Esophagus squamous epithelium (tissue), 5 donors: Measurements from ENCODE around the gene MARCHF5. TPM values are rescaled to one million over a fixed set of nuclear protein-coding genes. Genes with fewer than 3 reads are reported as not detected.
A peak's percentile ranks its signal among the peaks of the same experiment; 100 is the strongest.
"Not testable (repeated sequence)": the region's sequence is repeated elsewhere in the genome, so short reads cannot be mapped to it uniquely, and the experiment has no call there.

Experiments
- DNase-seq: peaks from one replicate; lab custom pipeline; 2025; lab: John Stamatoyannopoulos, UW
- H3K27ac ChIP-seq, 4 donors: fragments of 200-600 bp; sonication (generic); one replicate each; pipeline ENCODE4 v1.5.1; 2016 to 2019; ENCODE audit warnings: mild to moderate bottlenecking in 1 of 4
- H3K27me3 ChIP-seq, 4 donors: fragments of 200-600 bp; sonication (generic); 1 replicate in 3 of 4; 2 replicates in 1 of 4; pipeline versions ENCODE4 v1.5.1 to v1.6.0; 2017 to 2021; ENCODE audit warnings: antibody characterized with exemption in 1 of 4
- H3K36me3 ChIP-seq, 3 donors: fragments of 200-600 bp; sonication (generic); one replicate each; pipeline ENCODE4 v1.5.1; 2016 to 2019
- H3K4me1 ChIP-seq, 3 donors: fragments of 200-600 bp; sonication (generic); one replicate each; pipeline ENCODE4 v1.5.1; 2017 to 2019
- H3K4me3 ChIP-seq, 4 donors: fragments of 200-600 bp; sonication (generic); 1 replicate in 3 of 4; 2 replicates in 1 of 4; pipeline ENCODE4 v1.5.1; 2016 to 2019; ENCODE audit warnings: mild to moderate bottlenecking in 2 of 4, moderate library complexity in 1 of 4
- H3K9me3 ChIP-seq, 3 donors: fragments of 200-600 bp; sonication (generic); one replicate each; pipeline ENCODE4 v1.5.1; 2016 to 2019
- CTCF ChIP-seq, 6 experiments: fragments of 450-650 bp in 4 of 6; fragments of 200-600 bp in 2 of 6; sonication (generic) in 2 of 6; IDR thresholded peaks; one replicate each; pipeline ENCODE4 v1.5.1; 2016 to 2019; ENCODE audit warnings: antibody characterized with exemption in 6 of 6, mild to moderate bottlenecking in 4 of 6, moderate library complexity in 4 of 6
- POLR2A ChIP-seq, 4 donors: fragments of 450-650 bp; IDR thresholded peaks; one replicate each; pipeline ENCODE4 v1.6.1; 2017; ENCODE audit warnings: antibody characterized with exemption in 4 of 4, mild to moderate bottlenecking in 4 of 4, moderate library complexity in 3 of 4
- WGBS, 2 donors: methylation state at CpG; one replicate each; pipeline ENCODE4 v1.1.5; 2018; 5-methylcytosine and 5-hydroxymethylcytosine counted together
- intact Hi-C: fragments of 100-400 bp; cut with DNase I; formaldehyde crosslinking; loops from one replicate; pipeline ENCODE4 v1.15.0; 2022
- total RNA-seq, 4 donors: library from RNA; depleted of rRNA; stranded (reverse); fragments of >200 nt; gene quantifications; one replicate each; pipeline ENCODE4 v1.1.0, GENCODE V29; 2016
- donor health status: DM: yes; HTN: yes; CAD: no.

Gene MARCHF5
- total RNA-seq, 4 donors from 2014 or later, result 17.6 to 29.9 (median 27.0) TPM

GRCh38 chr10:92316610-92317009 is 25.6 kb downstream of the MARCHF5 start:
- H3K27ac ChIP-seq, result no peak overlapping the region
- H3K36me3 ChIP-seq, result peaks cover 0 to 81% (median 0%) of the 10 kb centered on the region in 3 donors
- 83 to 89% methylated on average over 2 of the region's 2 CpGs for WGBS, 2 donors
- TF ChIP-seq CTCF (IDR thresholded peaks at IDR 0.05) (no peak), POLR2A (IDR thresholded peaks at IDR 0.05) (no peak)
- H3K4me3 ChIP-seq, result no peak overlapping the region
- H3K4me1 ChIP-seq, result peaks cover 0 to 4% (median 0%) of the 10 kb centered on the region in 3 donors
- intact Hi-C loops, result no loop called here
- no peaks in the 10 kb centered on the region for H3K27me3 ChIP-seq
- no peak for DNase-seq
- no peaks in the 10 kb centered on the region for H3K9me3 ChIP-seq

- peaks cover 0 to 44% (median 0%) of the 10 kb centered on the region in 3 donors for H3K36me3 ChIP-seq
- intact Hi-C loops, result no loop called here
- 78 to 90% methylated on average over 2 of the region's 2 CpGs for WGBS, 2 donors
- H3K4me1 ChIP-seq, result peaks cover 0 to 17% (median 3%) of the 10 kb centered on the region in 3 donors
- no peaks in the 10 kb centered on the region for H3K9me3 ChIP-seq
- H3K27me3 ChIP-seq, result no peaks in the 10 kb centered on the region
- no peak for DNase-seq
- TF ChIP-seq CTCF (IDR thresholded peaks at IDR 0.05), result no peak
- TF ChIP-seq POLR2A (IDR thresholded peaks at IDR 0.05), result no peak
- no peak overlapping the region for H3K27ac ChIP-seq
- no peak overlapping the region for H3K4me3 ChIP-seq
These were observed 32.1 kb downstream of the MARCHF5 start for GRCh38 chr10:92323079-92323478.

GRCh38 chr10:92327445-92328433 is 36.8 kb downstream of the MARCHF5 start:
- DNase-seq, result no peak
- Histone ChIP-seq H3K27me3 (no peaks in the 10 kb centered on the region), H3K36me3 (peaks cover 0 to 15% (median 0%) of the 10 kb centered on the region in 3 donors), H3K9me3 (no peaks in the 10 kb centered on the region), H3K4me3 (no peak overlapping the region), H3K27ac (peak overlapping the region in 3 of 4 donors; percentile 74 to 89 (median 86)), H3K4me1 (peaks cover 4 to 60% (median 9%) of the 10 kb centered on the region in 3 donors)
- TF ChIP-seq POLR2A (IDR thresholded peaks at IDR 0.05) (no peak), CTCF (IDR thresholded peaks at IDR 0.05) (no peak)
- intact Hi-C loops, result no loop called here
- 75 to 83% methylated on average over 3 of the region's 3 CpGs for WGBS, 2 donors

- Histone ChIP-seq H3K4me3 (no peak overlapping the region), H3K36me3 (peaks cover 0 to 10% (median 0%) of the 10 kb centered on the region in 3 donors), H3K27ac (peak overlapping the region in 3 of 4 donors; percentile 74 to 89 (median 86)), H3K27me3 (no peaks in the 10 kb centered on the region), H3K9me3 (no peaks in the 10 kb centered on the region), H3K4me1 (peaks cover 4 to 60% (median 9%) of the 10 kb centered on the region in 3 donors)
- DNase-seq, result no peak
- intact Hi-C loops, result no loop called here
- TF ChIP-seq POLR2A (IDR thresholded peaks at IDR 0.05), result no peak
- no peak for TF ChIP-seq CTCF (IDR thresholded peaks at IDR 0.05)
These were observed 38.0 kb downstream of the MARCHF5 start for GRCh38 chr10:92328993-92329392.

GRCh38 chr10:92329927-92330326 is 39.0 kb downstream of the MARCHF5 start:
- H3K36me3 ChIP-seq, intact Hi-C loops, H3K27me3 ChIP-seq, H3K4me3 ChIP-seq, H3K9me3 ChIP-seq, DNase-seq: not testable (repeated sequence)
- 56 to 62% methylated on average over 6 of the region's 6 CpGs for WGBS, 2 donors
- Histone ChIP-seq H3K27ac (peak overlapping the region; percentile 31 to 89 (median 80)), H3K4me1 (peaks cover 4 to 64% (median 9%) of the 10 kb centered on the region in 3 donors)
